ENCODE results near the gene FBXW4. TPM values are rescaled to one million over a fixed set of nuclear protein-coding genes. Genes with fewer than 3 reads are reported as not detected.
"Not testable (repeated sequence)": the region's sequence is repeated elsewhere in the genome, so short reads cannot be mapped to it uniquely, and the experiment has no call there.

FBXW4 gene
- total and polyA plus RNA-seq, 5 donors from 2014 or later, result 3.5 to 70.9 (median 5.9) TPM

GRCh38 chr10:101607124-101607523 is 87.8 kb downstream of the FBXW4 start:
- H3K27ac Mint-ChIP-seq, result peak overlapping the region in 1 of 3 donors; percentile 1
- Histone ChIP-seq H3K27me3 (ENCODE audit: control insufficient read depth, insufficient read depth, low read length) (no peaks in the 10 kb centered on the region), H3K36me3 (ENCODE audit: control insufficient read depth, insufficient read depth, low read length) (peaks cover 59% of the 10 kb centered on the region), H3K9me3 (ENCODE audit: control insufficient read depth in 2 of 2, low read length in 2 of 2) (no peaks in the 10 kb centered on the region), H3K4me1 (ENCODE audit: control insufficient read depth, insufficient read depth, low read length, poor library complexity, severe bottlenecking) (no peaks in the 10 kb centered on the region), H3K27ac (ENCODE audit: insufficient read depth, low read length, poor library complexity, severe bottlenecking) (no peak overlapping the region), H3K4me3 (ENCODE audit: low read depth, low read length) (no peak overlapping the region)
- no peak overlapping the region for H3K4me3 Mint-ChIP-seq
- H3K36me3 Mint-ChIP-seq, result peaks cover 22% of the 10 kb centered on the region
- DNase-seq, result no peak
- no peak for ATAC-seq (ENCODE audit: low read depth in 2 of 2)
- peaks cover 0 to 3% (median 0%) of the 10 kb centered on the region in 4 donors for H3K4me1 Mint-ChIP-seq
- H3K9me3 Mint-ChIP-seq, result no peaks in the 10 kb centered on the region
- H3K27me3 Mint-ChIP-seq, result no peaks in the 10 kb centered on the region

GRCh38 chr10:101602761-101603398 is 92.1 kb downstream of the FBXW4 start:
- H3K27me3 ChIP-seq (ENCODE audit: control insufficient read depth, insufficient read depth, low read length), result no peaks in the 10 kb centered on the region
- no peaks in the 10 kb centered on the region for H3K4me1 ChIP-seq (ENCODE audit: control insufficient read depth, insufficient read depth, low read length, poor library complexity, severe bottlenecking)
- ATAC-seq (ENCODE audit: low read depth in 2 of 2) (peak; percentile 69 to 73), DNase-seq (peak; percentile 13 to 77 (median 46))
- H3K4me1 Mint-ChIP-seq, result no peaks in the 10 kb centered on the region
- no peak overlapping the region for H3K27ac ChIP-seq (ENCODE audit: insufficient read depth, low read length, poor library complexity, severe bottlenecking)
- H3K36me3 Mint-ChIP-seq, result peaks cover 8% of the 10 kb centered on the region
- no peaks in the 10 kb centered on the region for H3K9me3 ChIP-seq (ENCODE audit: control insufficient read depth in 2 of 2, low read length in 2 of 2)
- H3K36me3 ChIP-seq (ENCODE audit: control insufficient read depth, insufficient read depth, low read length), result peaks cover 19% of the 10 kb centered on the region
- no peak overlapping the region for H3K4me3 ChIP-seq (ENCODE audit: low read depth, low read length)
- H3K4me3 Mint-ChIP-seq, result no peak overlapping the region
- H3K9me3 Mint-ChIP-seq, result no peaks in the 10 kb centered on the region
- H3K27ac Mint-ChIP-seq, result peak overlapping the region in 1 of 3 donors; percentile 35
- H3K27me3 Mint-ChIP-seq, result no peaks in the 10 kb centered on the region

GRCh38 chr10:101601541-101601940 is 93.4 kb downstream of the FBXW4 start:
- peak overlapping the region in 1 of 3 donors; percentile 13 for H3K27ac Mint-ChIP-seq
- Histone ChIP-seq H3K27me3 (ENCODE audit: control insufficient read depth, insufficient read depth, low read length) (no peaks in the 10 kb centered on the region), H3K9me3 (ENCODE audit: control insufficient read depth in 2 of 2, low read length in 2 of 2) (no peaks in the 10 kb centered on the region)

GRCh38 chr10:101597091-101597900 is 97.7 kb downstream of the FBXW4 start:
- Histone ChIP-seq H3K4me3 (ENCODE audit: low read depth, low read length) (no peak overlapping the region), H3K27ac (ENCODE audit: insufficient read depth, low read length, poor library complexity, severe bottlenecking) (no peak overlapping the region), H3K4me1 (ENCODE audit: control insufficient read depth, insufficient read depth, low read length, poor library complexity, severe bottlenecking) (no peaks in the 10 kb centered on the region), H3K27me3 (ENCODE audit: control insufficient read depth, insufficient read depth, low read length) (no peaks in the 10 kb centered on the region), H3K36me3 (ENCODE audit: control insufficient read depth, insufficient read depth, low read length) (no peaks in the 10 kb centered on the region), H3K9me3 (ENCODE audit: control insufficient read depth in 2 of 2, low read length in 2 of 2) (no peaks in the 10 kb centered on the region)
- DNase-seq (no peak), ATAC-seq (ENCODE audit: low read depth in 2 of 2) (no peak)
- peaks cover 0 to 2% (median 0%) of the 10 kb centered on the region in 7 donors for H3K9me3 Mint-ChIP-seq
- H3K4me1 Mint-ChIP-seq, result no peaks in the 10 kb centered on the region
- H3K27ac Mint-ChIP-seq, result no peak overlapping the region
- H3K36me3 Mint-ChIP-seq, result no peaks in the 10 kb centered on the region
- H3K27me3 Mint-ChIP-seq, result no peaks in the 10 kb centered on the region
- no peak overlapping the region for H3K4me3 Mint-ChIP-seq

More at GRCh38 chr10:101601541-101601940, 93.4 kb downstream of the FBXW4 start:
- Mint-ChIP-seq H3K4me3 (no peak overlapping the region), H3K9me3 (no peaks in the 10 kb centered on the region), H3K36me3 (peaks cover 2% of the 10 kb centered on the region), H3K4me1 (no peaks in the 10 kb centered on the region), H3K27me3 (no peaks in the 10 kb centered on the region)
- Histone ChIP-seq H3K27ac (ENCODE audit: insufficient read depth, low read length, poor library complexity, severe bottlenecking) (no peak overlapping the region), H3K4me1 (ENCODE audit: control insufficient read depth, insufficient read depth, low read length, poor library complexity, severe bottlenecking) (no peaks in the 10 kb centered on the region), H3K4me3 (ENCODE audit: low read depth, low read length) (no peak overlapping the region), H3K36me3 (ENCODE audit: control insufficient read depth, insufficient read depth, low read length) (peaks cover 9% of the 10 kb centered on the region)
- no peak for ATAC-seq (ENCODE audit: low read depth in 2 of 2)
- DNase-seq, result no peak

- Mint-ChIP-seq H3K4me3 (no peak overlapping the region), H3K9me3 (peaks cover 0 to 2% (median 0%) of the 10 kb centered on the region in 7 donors), H3K27ac (no peak overlapping the region), H3K36me3 (no peaks in the 10 kb centered on the region), H3K4me1 (no peaks in the 10 kb centered on the region), H3K27me3 (no peaks in the 10 kb centered on the region)
- Histone ChIP-seq H3K27me3 (ENCODE audit: control insufficient read depth, insufficient read depth, low read length) (no peaks in the 10 kb centered on the region), H3K27ac (ENCODE audit: insufficient read depth, low read length, poor library complexity, severe bottlenecking) (no peak overlapping the region), H3K4me1 (ENCODE audit: control insufficient read depth, insufficient read depth, low read length, poor library complexity, severe bottlenecking) (no peaks in the 10 kb centered on the region), H3K36me3 (ENCODE audit: control insufficient read depth, insufficient read depth, low read length) (no peaks in the 10 kb centered on the region), H3K4me3 (ENCODE audit: low read depth, low read length) (no peak overlapping the region), H3K9me3 (ENCODE audit: control insufficient read depth in 2 of 2, low read length in 2 of 2) (no peaks in the 10 kb centered on the region)
- DNase-seq, result no peak
- ATAC-seq (ENCODE audit: low read depth in 2 of 2), result no peak
Measured at GRCh38 chr10:101595591-101596433, 99.2 kb downstream of the FBXW4 start.

GRCh38 chr10:101593331-101593730 is 101.6 kb downstream of the FBXW4 start:
- H3K4me3 Mint-ChIP-seq; H3K36me3 Mint-ChIP-seq; ATAC-seq (ENCODE audit: low read depth in 2 of 2); H3K4me1 ChIP-seq (ENCODE audit: control insufficient read depth, insufficient read depth, low read length, poor library complexity, severe bottlenecking); H3K27me3 ChIP-seq (ENCODE audit: control insufficient read depth, insufficient read depth, low read length); H3K4me1 Mint-ChIP-seq; H3K9me3 Mint-ChIP-seq; H3K27ac Mint-ChIP-seq; H3K4me3 ChIP-seq (ENCODE audit: low read depth, low read length); H3K9me3 ChIP-seq (ENCODE audit: control insufficient read depth in 2 of 2, low read length in 2 of 2); H3K27ac ChIP-seq (ENCODE audit: insufficient read depth, low read length, poor library complexity, severe bottlenecking); DNase-seq; H3K36me3 ChIP-seq (ENCODE audit: control insufficient read depth, insufficient read depth, low read length); H3K27me3 Mint-ChIP-seq: not testable (repeated sequence)

GRCh38 chr10:101588879-101589278 is 106.1 kb downstream of the FBXW4 start:
- H3K27me3 ChIP-seq (ENCODE audit: control insufficient read depth, insufficient read depth, low read length), result no peaks in the 10 kb centered on the region
- H3K27ac Mint-ChIP-seq, result no peak overlapping the region
- no peaks in the 10 kb centered on the region for H3K9me3 ChIP-seq (ENCODE audit: control insufficient read depth in 2 of 2, low read length in 2 of 2)
- peaks cover 0 to 42% (median 28%) of the 10 kb centered on the region in 4 donors for H3K4me1 Mint-ChIP-seq
- peaks cover 10% of the 10 kb centered on the region for H3K36me3 Mint-ChIP-seq
- peaks cover 6% of the 10 kb centered on the region for H3K27me3 Mint-ChIP-seq
- no peaks in the 10 kb centered on the region for H3K9me3 Mint-ChIP-seq
- peak overlapping the region; percentile 94 to 97 (median 95) for H3K4me3 Mint-ChIP-seq
- H3K4me1 ChIP-seq (ENCODE audit: control insufficient read depth, insufficient read depth, low read length, poor library complexity, severe bottlenecking), result peaks cover 21% of the 10 kb centered on the region
- peak overlapping the region; percentile 86 for H3K4me3 ChIP-seq (ENCODE audit: low read depth, low read length)
- DNase-seq (no peak), ATAC-seq (ENCODE audit: low read depth in 2 of 2) (no peak)
- H3K27ac ChIP-seq (ENCODE audit: insufficient read depth, low read length, poor library complexity, severe bottlenecking), result no peak overlapping the region
- H3K36me3 ChIP-seq (ENCODE audit: control insufficient read depth, insufficient read depth, low read length), result peaks cover 1% of the 10 kb centered on the region
